Stomach (tissue), 4 donors: ENCODE measurements around the gene PCED1B.

Experiments
- POLR2A ChIP-seq, 4 donors: fragments of 450-650 bp; IDR thresholded peaks; one replicate each; pipeline ENCODE4 v1.6.1; 2016; ENCODE audit warnings: antibody characterized with exemption in 4 of 4, control low read depth in 2 of 4, mild to moderate bottlenecking in 1 of 4, moderate library complexity in 1 of 4
- POLR2AphosphoS5 ChIP-seq, 3 donors: sonication (generic); formaldehyde crosslinking; IDR thresholded peaks; one replicate each; pipeline ENCODE4 v1.6.1; 2016; ENCODE audit warnings: antibody characterized with exemption in 3 of 3
- TF ChIP-seq, protein P1 (sequence below), 7 experiments: fragments of 450-650 bp in 4 of 7; fragments of 200-600 bp in 3 of 7; sonication (generic) in 3 of 7; IDR thresholded peaks; one replicate each; pipeline ENCODE4 v1.5.1; 2016 to 2019; ENCODE audit warnings: antibody characterized with exemption in 7 of 7, control low read depth in 2 of 7, mild to moderate bottlenecking in 1 of 7

DNA sequence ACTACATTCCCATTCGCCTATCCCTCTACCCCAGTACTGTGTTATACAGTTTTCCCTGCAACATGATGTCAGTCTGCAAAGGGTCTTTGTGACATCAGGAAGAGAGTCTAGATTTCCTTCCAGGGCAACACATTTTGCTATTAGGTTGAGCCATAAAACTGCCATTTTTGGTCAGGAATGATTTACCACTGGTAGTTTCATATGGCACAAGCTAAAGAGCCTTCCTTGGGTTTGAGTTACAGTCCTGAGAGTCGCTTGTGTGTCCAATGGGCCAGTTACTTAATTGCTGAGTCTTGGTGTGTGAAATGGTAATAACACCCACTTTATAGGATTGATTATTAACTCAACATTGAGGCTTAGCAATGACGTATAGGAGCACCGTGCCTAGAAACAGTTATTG is 23.0 kb downstream of the PCED1B start:
- TF ChIP-seq POLR2A (IDR thresholded peaks at IDR 0.05) = no peak
- TF ChIP-seq, protein P1, sequence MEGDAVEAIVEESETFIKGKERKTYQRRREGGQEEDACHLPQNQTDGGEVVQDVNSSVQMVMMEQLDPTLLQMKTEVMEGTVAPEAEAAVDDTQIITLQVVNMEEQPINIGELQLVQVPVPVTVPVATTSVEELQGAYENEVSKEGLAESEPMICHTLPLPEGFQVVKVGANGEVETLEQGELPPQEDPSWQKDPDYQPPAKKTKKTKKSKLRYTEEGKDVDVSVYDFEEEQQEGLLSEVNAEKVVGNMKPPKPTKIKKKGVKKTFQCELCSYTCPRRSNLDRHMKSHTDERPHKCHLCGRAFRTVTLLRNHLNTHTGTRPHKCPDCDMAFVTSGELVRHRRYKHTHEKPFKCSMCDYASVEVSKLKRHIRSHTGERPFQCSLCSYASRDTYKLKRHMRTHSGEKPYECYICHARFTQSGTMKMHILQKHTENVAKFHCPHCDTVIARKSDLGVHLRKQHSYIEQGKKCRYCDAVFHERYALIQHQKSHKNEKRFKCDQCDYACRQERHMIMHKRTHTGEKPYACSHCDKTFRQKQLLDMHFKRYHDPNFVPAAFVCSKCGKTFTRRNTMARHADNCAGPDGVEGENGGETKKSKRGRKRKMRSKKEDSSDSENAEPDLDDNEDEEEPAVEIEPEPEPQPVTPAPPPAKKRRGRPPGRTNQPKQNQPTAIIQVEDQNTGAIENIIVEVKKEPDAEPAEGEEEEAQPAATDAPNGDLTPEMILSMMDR (IDR thresholded peaks at IDR 0.05) = no peak
- TF ChIP-seq POLR2AphosphoS5 (IDR thresholded peaks at IDR 0.05) = no peak
